ENCODE measurements around the gene CDO1.

GRCh38 chr5:115767424-115767823 lies 49.0 kb downstream of the CDO1 start:
- TF ChIP-seq CTCF (IDR thresholded peaks at IDR 0.05) (no peak), POLR2A (IDR thresholded peaks at IDR 0.05) (no peak), POLR2AphosphoS5 (IDR thresholded peaks at IDR 0.05) (no peak)
